Measurements from ENCODE around the gene XRCC3.

DNA sequence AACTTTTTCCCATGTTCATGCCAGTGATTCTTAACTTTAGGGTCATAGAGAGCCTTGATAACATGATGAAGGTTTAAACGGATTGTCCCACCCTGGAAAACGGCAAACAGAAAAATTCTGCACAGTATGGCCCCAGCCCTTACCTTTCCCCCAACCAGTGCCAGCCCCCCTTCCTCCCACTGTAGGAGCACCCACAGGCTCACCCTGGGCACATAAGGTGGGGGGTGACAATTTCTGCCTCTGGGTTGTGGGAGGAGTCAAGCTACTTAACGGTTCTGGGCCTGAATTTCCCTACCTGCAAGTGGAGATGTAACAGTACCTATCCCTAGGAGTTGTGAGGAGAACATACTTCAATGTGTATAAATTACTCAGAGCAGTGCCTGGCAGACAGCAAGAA, 18.0 kb downstream of the XRCC3 start:
- TF ChIP-seq EZH2 (IDR thresholded peaks at IDR 0.05; ENCODE audit: low read depth, unreplicated experiment) (no peak), NANOG (IDR thresholded peaks at IDR 0.05; ENCODE audit: borderline replicate concordance) (no peak), POLR2AphosphoS5 (IDR thresholded peaks at IDR 0.05; ENCODE audit: low read depth) (no peak; the same call in 1 of the 2 replicates), EZH2phosphoT487 (IDR thresholded peaks at IDR 0.05; ENCODE audit: unreplicated experiment) (no peak)
- TF ChIP-seq, protein P1, sequence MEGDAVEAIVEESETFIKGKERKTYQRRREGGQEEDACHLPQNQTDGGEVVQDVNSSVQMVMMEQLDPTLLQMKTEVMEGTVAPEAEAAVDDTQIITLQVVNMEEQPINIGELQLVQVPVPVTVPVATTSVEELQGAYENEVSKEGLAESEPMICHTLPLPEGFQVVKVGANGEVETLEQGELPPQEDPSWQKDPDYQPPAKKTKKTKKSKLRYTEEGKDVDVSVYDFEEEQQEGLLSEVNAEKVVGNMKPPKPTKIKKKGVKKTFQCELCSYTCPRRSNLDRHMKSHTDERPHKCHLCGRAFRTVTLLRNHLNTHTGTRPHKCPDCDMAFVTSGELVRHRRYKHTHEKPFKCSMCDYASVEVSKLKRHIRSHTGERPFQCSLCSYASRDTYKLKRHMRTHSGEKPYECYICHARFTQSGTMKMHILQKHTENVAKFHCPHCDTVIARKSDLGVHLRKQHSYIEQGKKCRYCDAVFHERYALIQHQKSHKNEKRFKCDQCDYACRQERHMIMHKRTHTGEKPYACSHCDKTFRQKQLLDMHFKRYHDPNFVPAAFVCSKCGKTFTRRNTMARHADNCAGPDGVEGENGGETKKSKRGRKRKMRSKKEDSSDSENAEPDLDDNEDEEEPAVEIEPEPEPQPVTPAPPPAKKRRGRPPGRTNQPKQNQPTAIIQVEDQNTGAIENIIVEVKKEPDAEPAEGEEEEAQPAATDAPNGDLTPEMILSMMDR (conservative IDR thresholded peaks at IDR 0.05; ENCODE audit: low read depth in 2 of 2), result no peak

Data from GM23338 (cell line).